DOHH2 (cell line): ENCODE measurements around the gene WDR7.

Source experiments
- H3F3A ChIP-seq: fragments of 200-600 bp; sonication (generic), shearing (Covaris generic); 2 replicates; pipeline ENCODE4 v1.6.0; 2016; ENCODE audit warnings: antibody characterized with exemption, mild to moderate bottlenecking; ENCODE audit not compliant: control insufficient read depth, insufficient read depth
- H3K27ac ChIP-seq: fragments of 200-600 bp; sonication (generic); 2 replicates; pipeline ENCODE4 v1.5.1; 2014; ENCODE audit warnings: low read depth, mild to moderate bottlenecking, low read length, moderate library complexity
- H3K27me3 ChIP-seq: fragments of 200-600 bp; sonication (generic); 2 replicates; pipeline ENCODE4 v1.6.1; 2014; ENCODE audit warnings: mild to moderate bottlenecking, low read length, mixed read lengths; ENCODE audit not compliant: control insufficient read depth
- H3K36me3 ChIP-seq: fragments of 200-600 bp; sonication (generic); 2 replicates; pipeline ENCODE4 v1.6.1; 2014; ENCODE audit warnings: mild to moderate bottlenecking, low read length, moderate library complexity, mixed read lengths; ENCODE audit not compliant: control insufficient read depth
- H3K4me1 ChIP-seq: fragments of 200-600 bp; sonication (generic); 2 replicates; pipeline ENCODE4 v1.6.1; 2014; ENCODE audit warnings: mild to moderate bottlenecking, low read length, mixed read lengths; ENCODE audit not compliant: control insufficient read depth
- H3K4me2 ChIP-seq: fragments of 200-600 bp; sonication (generic); 2 replicates; pipeline ENCODE4 v1.6.0; 2014; ENCODE audit warnings: mild to moderate bottlenecking, low read length, moderate library complexity
- H3K4me3 ChIP-seq: fragments of 200-600 bp; sonication (generic); 2 replicates; pipeline ENCODE4 v1.5.1; 2014; ENCODE audit warnings: mild to moderate bottlenecking, low read length, mixed read lengths
- H3K79me2 ChIP-seq: fragments of 200-600 bp; sonication (generic); 2 replicates; pipeline ENCODE4 v1.6.1; 2014; ENCODE audit warnings: mild to moderate bottlenecking, low read length, mixed read lengths; ENCODE audit not compliant: control insufficient read depth
- H3K9me2 ChIP-seq: fragments of 200-600 bp; sonication (generic); replicated peaks from 2 replicates; pipeline ENCODE4 v1.6.1; 2014; ENCODE audit warnings: mild to moderate bottlenecking, low read length, mixed read lengths; ENCODE audit not compliant: control insufficient read depth
- H3K9me3 ChIP-seq: fragments of 200-600 bp; sonication (generic); 2 replicates; pipeline ENCODE4 v1.6.1; 2014; ENCODE audit warnings: antibody characterized with exemption, low read length, mixed read lengths; ENCODE audit not compliant: control insufficient read depth, insufficient read depth
- H4K20me1 ChIP-seq: fragments of 200-600 bp; sonication (generic); 2 replicates; pipeline ENCODE4 v1.6.0; 2014; ENCODE audit warnings: low read depth, mild to moderate bottlenecking, antibody characterized with exemption, low read length, moderate library complexity; ENCODE audit not compliant: control insufficient read depth, insufficient read depth
- EZH2phosphoT487 ChIP-seq: fragments of 200-600 bp; sonication (generic); IDR thresholded peaks from 2 replicates; pipeline ENCODE4 v1.6.1; 2017; ENCODE audit warnings: borderline replicate concordance, mild to moderate bottlenecking, antibody characterized with exemption, low read length, moderate library complexity, mixed read lengths
- TF ChIP-seq, protein P1 (sequence below): fragments of 200-600 bp; sonication (generic); IDR thresholded peaks from one replicate; pipeline ENCODE4 v1.5.1; 2014; ENCODE audit warnings: antibody characterized with exemption, mild to moderate bottlenecking, low read depth, low read length; ENCODE audit not compliant: poor library complexity, severe bottlenecking

Gene WDR7

DNA sequence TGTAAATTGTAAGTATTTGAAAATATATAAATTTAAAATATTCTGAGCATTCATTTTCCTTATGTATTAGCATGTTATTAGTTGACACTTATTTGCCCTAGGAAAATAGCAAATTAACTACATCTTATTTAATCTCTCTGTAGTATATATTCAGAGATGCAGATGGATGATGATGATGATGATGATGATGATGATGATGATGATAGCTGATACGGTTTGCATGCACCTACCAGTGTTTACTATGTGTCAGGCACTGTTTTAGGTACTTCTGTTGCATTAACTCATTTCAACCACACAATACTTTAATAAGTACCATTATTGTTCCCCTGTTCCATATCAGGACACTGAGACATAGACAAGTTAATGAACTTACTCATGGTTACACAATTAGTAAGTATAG is 304.3 kb downstream of the WDR7 start:
- H3K4me2 ChIP-seq, result no peak overlapping the region

DNA sequence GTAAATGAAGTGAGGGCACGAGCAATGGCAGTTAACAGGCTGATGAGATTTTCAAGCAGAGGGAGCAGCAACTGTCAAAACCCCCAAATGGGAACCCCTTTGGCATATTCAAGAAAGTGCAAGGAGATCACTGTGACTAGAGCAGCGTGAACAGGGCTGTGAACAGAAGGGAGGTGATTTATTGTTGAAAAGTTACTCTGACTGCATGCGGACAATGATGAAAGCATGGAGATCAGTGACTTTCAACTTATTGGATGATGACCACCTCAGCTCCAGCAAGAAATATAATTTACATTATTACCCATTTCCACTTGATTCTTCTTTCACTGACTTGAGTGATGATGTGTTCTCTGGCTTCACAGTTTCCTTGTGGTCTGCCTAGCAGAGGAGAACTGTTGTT is 308.0 kb downstream of the WDR7 start:
- no peaks in the 10 kb centered on the region for H3K9me2 ChIP-seq
- H3K4me2 ChIP-seq, result no peak overlapping the region
- TF ChIP-seq EZH2phosphoT487, result no peak
- TF ChIP-seq, protein P1, sequence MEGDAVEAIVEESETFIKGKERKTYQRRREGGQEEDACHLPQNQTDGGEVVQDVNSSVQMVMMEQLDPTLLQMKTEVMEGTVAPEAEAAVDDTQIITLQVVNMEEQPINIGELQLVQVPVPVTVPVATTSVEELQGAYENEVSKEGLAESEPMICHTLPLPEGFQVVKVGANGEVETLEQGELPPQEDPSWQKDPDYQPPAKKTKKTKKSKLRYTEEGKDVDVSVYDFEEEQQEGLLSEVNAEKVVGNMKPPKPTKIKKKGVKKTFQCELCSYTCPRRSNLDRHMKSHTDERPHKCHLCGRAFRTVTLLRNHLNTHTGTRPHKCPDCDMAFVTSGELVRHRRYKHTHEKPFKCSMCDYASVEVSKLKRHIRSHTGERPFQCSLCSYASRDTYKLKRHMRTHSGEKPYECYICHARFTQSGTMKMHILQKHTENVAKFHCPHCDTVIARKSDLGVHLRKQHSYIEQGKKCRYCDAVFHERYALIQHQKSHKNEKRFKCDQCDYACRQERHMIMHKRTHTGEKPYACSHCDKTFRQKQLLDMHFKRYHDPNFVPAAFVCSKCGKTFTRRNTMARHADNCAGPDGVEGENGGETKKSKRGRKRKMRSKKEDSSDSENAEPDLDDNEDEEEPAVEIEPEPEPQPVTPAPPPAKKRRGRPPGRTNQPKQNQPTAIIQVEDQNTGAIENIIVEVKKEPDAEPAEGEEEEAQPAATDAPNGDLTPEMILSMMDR, result no peak
- no peaks in the 10 kb centered on the region for H3K4me1 ChIP-seq
- H3K27ac ChIP-seq, result no peak overlapping the region
- no peaks in the 10 kb centered on the region for H3K9me3 ChIP-seq
- no peaks in the 10 kb centered on the region for H4K20me1 ChIP-seq
- no peaks in the 10 kb centered on the region for H3K27me3 ChIP-seq
- no peaks in the 10 kb centered on the region for H3K79me2 ChIP-seq
- H3F3A ChIP-seq, result no peaks in the 10 kb centered on the region
- no peaks in the 10 kb centered on the region for H3K36me3 ChIP-seq
- no peak overlapping the region for H3K4me3 ChIP-seq

More for the DNA sequence above, 304.3 kb downstream of the WDR7 start:
- Histone ChIP-seq H3K27me3 (no peaks in the 10 kb centered on the region), H3K4me3 (no peak overlapping the region), H3K9me2 (no peaks in the 10 kb centered on the region), H4K20me1 (no peaks in the 10 kb centered on the region), H3K27ac (no peak overlapping the region), H3F3A (no peaks in the 10 kb centered on the region), H3K9me3 (no peaks in the 10 kb centered on the region), H3K36me3 (no peaks in the 10 kb centered on the region), H3K4me1 (no peaks in the 10 kb centered on the region), H3K79me2 (no peaks in the 10 kb centered on the region)
- TF ChIP-seq, protein P1, result no peak
- TF ChIP-seq EZH2phosphoT487, result no peak

DNA sequence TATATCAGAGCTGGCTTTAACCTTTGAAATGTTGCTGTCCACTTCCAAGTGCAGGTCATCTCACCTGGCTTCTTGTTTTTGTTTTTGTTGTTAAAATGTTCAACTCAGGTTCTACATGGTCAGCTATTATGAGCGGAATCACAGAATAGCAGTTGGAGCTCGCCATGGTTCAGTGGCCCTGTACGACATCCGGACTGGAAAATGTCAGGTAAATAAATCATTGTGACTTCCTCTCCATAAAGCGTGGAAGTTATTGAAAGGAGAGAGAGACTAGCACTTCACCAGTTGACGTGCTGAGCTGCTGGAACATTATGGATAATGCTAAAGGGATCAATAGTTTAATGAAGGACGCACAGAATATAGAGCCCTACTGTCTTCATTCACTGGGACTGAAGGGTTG is 311.2 kb downstream of the WDR7 start:
- Histone ChIP-seq H3K27me3 (no peaks in the 10 kb centered on the region), H3K79me2 (no peaks in the 10 kb centered on the region), H3K4me2 (no peak overlapping the region), H4K20me1 (no peaks in the 10 kb centered on the region), H3K36me3 (no peaks in the 10 kb centered on the region), H3K9me3 (no peaks in the 10 kb centered on the region), H3K27ac (no peak overlapping the region), H3K4me3 (no peak overlapping the region), H3F3A (no peaks in the 10 kb centered on the region), H3K9me2 (no peaks in the 10 kb centered on the region), H3K4me1 (no peaks in the 10 kb centered on the region)
- TF ChIP-seq, protein P1, result no peak
- no peak for TF ChIP-seq EZH2phosphoT487

DNA sequence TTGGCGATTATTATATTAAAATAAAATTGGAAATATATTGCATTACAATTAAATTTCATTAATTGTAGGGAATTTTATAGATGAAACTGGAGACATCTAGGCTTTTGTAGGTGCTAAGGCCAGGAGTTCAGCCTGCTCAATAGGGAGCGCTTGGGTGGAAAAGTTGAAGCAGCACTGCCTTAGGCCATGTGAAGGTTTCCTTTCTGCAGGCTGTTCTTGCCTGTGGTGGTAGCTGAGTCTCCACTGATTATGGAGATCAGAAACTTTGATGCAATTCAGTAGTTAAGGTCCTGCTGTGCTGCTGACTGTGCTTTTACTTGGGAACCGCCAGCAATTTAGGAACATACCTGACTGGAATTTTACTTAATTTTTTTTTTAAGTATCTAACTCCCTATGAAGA is 315.9 kb downstream of the WDR7 start:
- Histone ChIP-seq H3K79me2 (no peaks in the 10 kb centered on the region), H3K4me2 (no peak overlapping the region)

More for the DNA sequence above, 315.9 kb downstream of the WDR7 start:
- Histone ChIP-seq H3K4me3 (no peak overlapping the region), H3K9me2 (no peaks in the 10 kb centered on the region), H3K36me3 (no peaks in the 10 kb centered on the region), H3K9me3 (no peaks in the 10 kb centered on the region), H3F3A (no peaks in the 10 kb centered on the region), H4K20me1 (no peaks in the 10 kb centered on the region), H3K4me1 (no peaks in the 10 kb centered on the region), H3K27me3 (no peaks in the 10 kb centered on the region), H3K27ac (no peak overlapping the region)
- no peak for TF ChIP-seq EZH2phosphoT487
- TF ChIP-seq, protein P1, result no peak
